LNCaP clone FGC (cell line): ENCODE results near the gene RPL36.

ENCODE experiments used
- DNase-seq: peaks from one replicate; pipeline ENCODE4 v3.0.0-alpha.2; 2011; ENCODE audit warnings: low read depth
- H3K4me3 ChIP-seq: 2 replicates; pipeline ENCODE4 v1.5.1; 2011; ENCODE audit warnings: mild to moderate bottlenecking, low read depth, low read length, control low read depth
- CTCF ChIP-seq: IDR thresholded peaks from 2 replicates; pipeline ENCODE4 v1.5.1; 2012; ENCODE audit warnings: mild to moderate bottlenecking; ENCODE audit not compliant: control insufficient read depth, insufficient read depth; ENCODE audit errors: extremely low read depth

The RPL36 gene

GRCh38 chr19:5648464-5648863 is 41.6 kb upstream of the RPL36 start:
- DNase-seq, result no peak
- no peak overlapping the region for H3K4me3 ChIP-seq
- no peak for TF ChIP-seq CTCF

GRCh38 chr19:5651361-5651760 is 38.7 kb upstream of the RPL36 start:
- no peak for DNase-seq
- no peak for TF ChIP-seq CTCF
- no peak overlapping the region for H3K4me3 ChIP-seq

- no peak for TF ChIP-seq CTCF
- H3K4me3 ChIP-seq, result no peak overlapping the region
- no peak for DNase-seq
Observed at GRCh38 chr19:5652261-5652660, 37.8 kb upstream of the RPL36 start.

GRCh38 chr19:5654931-5655330 is 35.2 kb upstream of the RPL36 start:
- no peak overlapping the region for H3K4me3 ChIP-seq
- TF ChIP-seq CTCF, result no peak
- DNase-seq, result no peak

- no peak for TF ChIP-seq CTCF
- H3K4me3 ChIP-seq, result no peak overlapping the region
- DNase-seq, result no peak
Observed at GRCh38 chr19:5655412-5655811, 34.7 kb upstream of the RPL36 start.

- TF ChIP-seq CTCF, result no peak
- DNase-seq, result no peak
- no peak overlapping the region for H3K4me3 ChIP-seq
Observed at GRCh38 chr19:5661483-5661882, 28.6 kb upstream of the RPL36 start.

GRCh38 chr19:5663904-5664303 is 26.2 kb upstream of the RPL36 start:
- TF ChIP-seq CTCF, result no peak
- no peak for DNase-seq

More at GRCh38 chr19:5663904-5664303, 26.2 kb upstream of the RPL36 start:
- H3K4me3 ChIP-seq, result no peak overlapping the region
